ENCODE results near the gene C2orf42.

- no peak for TF ChIP-seq CTCF (IDR thresholded peaks at IDR 0.05; ENCODE audit: poor library complexity)
- TF ChIP-seq EZH2 (IDR thresholded peaks at IDR 0.05; ENCODE audit: borderline replicate concordance): no peak
These were observed 24.2 kb upstream of the C2orf42 start for GRCh38 chr2:70214953-70215549.

Measured in hepatocyte (in vitro differentiated cells).